Measurements from ENCODE around the gene DFFA. TPM values are rescaled to one million over a fixed set of nuclear protein-coding genes. Genes with fewer than 3 reads are reported as not detected.
A peak's percentile ranks its signal among the peaks of the same experiment; 100 is the strongest.

DFFA gene
- total RNA-seq, 3 donors from 2014 or later, result 19.7 to 22.8 (median 21.3) TPM

DNA sequence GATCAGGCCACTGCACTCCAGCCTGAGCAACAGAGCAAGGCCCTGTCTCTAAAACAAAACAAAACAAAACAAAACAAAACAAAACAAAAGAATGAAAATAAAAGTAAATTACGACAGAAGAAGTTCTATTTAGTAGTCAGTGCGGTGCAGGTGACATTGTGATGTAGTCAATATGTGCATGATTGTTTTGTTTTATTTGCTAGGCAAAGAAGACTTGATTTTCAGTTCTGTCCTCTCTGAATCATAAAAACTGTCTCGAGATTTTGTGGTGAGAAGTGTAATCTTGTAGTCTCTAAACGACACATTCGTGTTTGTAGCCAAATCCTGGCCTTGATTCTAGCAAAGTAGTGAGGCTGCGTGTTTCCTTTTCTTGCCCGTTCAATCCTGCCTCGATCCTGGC, 25.9 kb upstream of the DFFA start:
- intact Hi-C loops (cut with DNase I; ENCODE audit: low total_unique reads), result no loop called here
- Histone ChIP-seq H3K9me3 (no peaks in the 10 kb centered on the region), H3K27ac (no peak overlapping the region), H3K36me3 (no peaks in the 10 kb centered on the region), H3K4me1 (peaks cover 7 to 10% of the 10 kb centered on the region in 2 donors), H3K4me3 (no peak overlapping the region), H3K27me3 (no peaks in the 10 kb centered on the region)
- TF ChIP-seq POLR2A (IDR thresholded peaks at IDR 0.05), result no peak
- no peak for TF ChIP-seq POLR2AphosphoS5 (IDR thresholded peaks at IDR 0.05)
- TF ChIP-seq, protein P1, sequence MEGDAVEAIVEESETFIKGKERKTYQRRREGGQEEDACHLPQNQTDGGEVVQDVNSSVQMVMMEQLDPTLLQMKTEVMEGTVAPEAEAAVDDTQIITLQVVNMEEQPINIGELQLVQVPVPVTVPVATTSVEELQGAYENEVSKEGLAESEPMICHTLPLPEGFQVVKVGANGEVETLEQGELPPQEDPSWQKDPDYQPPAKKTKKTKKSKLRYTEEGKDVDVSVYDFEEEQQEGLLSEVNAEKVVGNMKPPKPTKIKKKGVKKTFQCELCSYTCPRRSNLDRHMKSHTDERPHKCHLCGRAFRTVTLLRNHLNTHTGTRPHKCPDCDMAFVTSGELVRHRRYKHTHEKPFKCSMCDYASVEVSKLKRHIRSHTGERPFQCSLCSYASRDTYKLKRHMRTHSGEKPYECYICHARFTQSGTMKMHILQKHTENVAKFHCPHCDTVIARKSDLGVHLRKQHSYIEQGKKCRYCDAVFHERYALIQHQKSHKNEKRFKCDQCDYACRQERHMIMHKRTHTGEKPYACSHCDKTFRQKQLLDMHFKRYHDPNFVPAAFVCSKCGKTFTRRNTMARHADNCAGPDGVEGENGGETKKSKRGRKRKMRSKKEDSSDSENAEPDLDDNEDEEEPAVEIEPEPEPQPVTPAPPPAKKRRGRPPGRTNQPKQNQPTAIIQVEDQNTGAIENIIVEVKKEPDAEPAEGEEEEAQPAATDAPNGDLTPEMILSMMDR (IDR thresholded peaks at IDR 0.05), result no peak
- no peak for DNase-seq (ENCODE audit: low spot score in 2 of 2)

DNA sequence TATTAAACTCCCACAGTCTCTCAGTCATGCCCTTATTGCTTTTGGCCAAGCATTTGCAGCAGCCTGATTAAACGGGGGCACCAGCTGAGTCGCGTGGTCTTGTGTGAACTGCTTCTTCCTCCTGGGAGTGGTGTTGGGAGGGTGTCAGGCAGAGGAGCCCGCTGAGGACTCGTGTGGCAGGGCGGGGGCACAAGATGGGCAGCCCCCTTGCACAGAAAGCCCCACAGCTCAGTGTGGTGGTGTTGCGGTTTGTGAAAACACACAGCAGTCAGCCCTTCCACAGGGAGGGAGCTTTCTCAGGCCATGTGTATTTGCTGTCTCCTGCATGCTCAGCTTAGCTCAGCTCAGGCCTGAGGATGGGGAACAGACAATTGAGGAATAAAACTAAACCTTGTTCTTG, 24.8 kb upstream of the DFFA start:
- H3K9me3 ChIP-seq, result no peaks in the 10 kb centered on the region
- no peak for TF ChIP-seq POLR2A (IDR thresholded peaks at IDR 0.05)
- TF ChIP-seq POLR2AphosphoS5 (IDR thresholded peaks at IDR 0.05), result no peak
- TF ChIP-seq, protein P1 (IDR thresholded peaks at IDR 0.05), result no peak
- H3K4me3 ChIP-seq, result no peak overlapping the region
- H3K27ac ChIP-seq, result peak overlapping the region in 1 of 2 donors; percentile 10
- intact Hi-C loops (cut with DNase I; ENCODE audit: low total_unique reads), result no loop called here
- H3K36me3 ChIP-seq, result no peaks in the 10 kb centered on the region
- no peaks in the 10 kb centered on the region for H3K27me3 ChIP-seq
- peaks cover 7 to 10% of the 10 kb centered on the region in 2 donors for H3K4me1 ChIP-seq
- DNase-seq (ENCODE audit: low spot score in 2 of 2), result no peak

DNA sequence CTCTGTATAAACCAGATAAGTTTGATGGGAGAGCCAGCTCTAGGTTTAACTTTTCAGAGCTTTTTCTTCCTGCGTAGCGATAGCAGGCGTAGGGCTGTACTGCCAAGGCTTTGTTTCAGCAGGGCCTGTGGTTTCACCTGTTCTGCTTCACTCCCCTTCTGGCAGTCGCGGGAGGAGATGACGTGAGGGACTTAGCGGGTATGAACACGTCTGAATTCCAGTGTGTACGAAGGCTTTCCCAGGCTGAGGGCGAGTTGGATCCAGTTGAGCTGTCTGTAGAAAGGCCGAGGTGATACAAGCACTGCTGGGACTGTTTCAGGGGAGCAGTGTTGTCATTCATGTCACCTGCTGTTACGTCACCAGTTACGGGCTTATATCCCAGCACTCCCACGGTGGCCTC, 23.6 kb upstream of the DFFA start:
- DNase-seq (ENCODE audit: low spot score in 2 of 2), result peak in 1 of 2 donors; percentile 93
- H3K9me3 ChIP-seq, result no peaks in the 10 kb centered on the region
- no peak overlapping the region for H3K4me3 ChIP-seq
- peaks cover 7 to 10% of the 10 kb centered on the region in 2 donors for H3K4me1 ChIP-seq
- TF ChIP-seq POLR2A (IDR thresholded peaks at IDR 0.05) (no peak), POLR2AphosphoS5 (IDR thresholded peaks at IDR 0.05) (peak in 1 of 3 donors; percentile 46)
- no peaks in the 10 kb centered on the region for H3K27me3 ChIP-seq
- no peaks in the 10 kb centered on the region for H3K36me3 ChIP-seq
- intact Hi-C loops (cut with DNase I; ENCODE audit: low total_unique reads), result no loop called here
- H3K27ac ChIP-seq, result peak overlapping the region; percentile 86

DNA sequence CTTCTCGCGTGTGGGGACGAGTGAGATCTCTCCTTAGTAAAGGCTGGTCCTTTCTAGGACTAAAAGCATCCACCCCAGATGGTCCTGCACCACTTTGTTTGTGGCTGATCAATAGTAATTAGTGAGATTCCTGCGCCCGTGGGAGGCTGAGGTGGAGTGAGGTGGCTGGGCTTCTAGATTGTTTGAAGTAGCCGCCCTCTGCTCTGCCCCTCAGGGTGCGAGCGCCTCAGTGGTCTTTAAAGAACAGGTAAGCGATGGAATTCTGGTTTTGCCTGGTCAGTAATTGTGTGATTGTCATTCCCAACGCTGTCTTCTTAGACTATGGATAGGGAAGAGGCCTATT, 23.1 kb upstream of the DFFA start:
- no peak for TF ChIP-seq POLR2AphosphoS5 (IDR thresholded peaks at IDR 0.05)
- TF ChIP-seq, protein P1 (IDR thresholded peaks at IDR 0.05), result no peak
- TF ChIP-seq POLR2A (IDR thresholded peaks at IDR 0.05), result no peak
- intact Hi-C loops (cut with DNase I; ENCODE audit: low total_unique reads), result no loop called here
- peak overlapping the region in 2 of 3 donors; percentile 26 to 55 for H3K4me3 ChIP-seq
- DNase-seq (ENCODE audit: low spot score in 2 of 2), result peak in 1 of 2 donors; percentile 42
- H3K27ac ChIP-seq, result peak overlapping the region; percentile 86
- peaks cover 7 to 10% of the 10 kb centered on the region in 2 donors for H3K4me1 ChIP-seq
- H3K9me3 ChIP-seq, result no peaks in the 10 kb centered on the region
- H3K27me3 ChIP-seq, result no peaks in the 10 kb centered on the region
- H3K36me3 ChIP-seq, result no peaks in the 10 kb centered on the region

DNA sequence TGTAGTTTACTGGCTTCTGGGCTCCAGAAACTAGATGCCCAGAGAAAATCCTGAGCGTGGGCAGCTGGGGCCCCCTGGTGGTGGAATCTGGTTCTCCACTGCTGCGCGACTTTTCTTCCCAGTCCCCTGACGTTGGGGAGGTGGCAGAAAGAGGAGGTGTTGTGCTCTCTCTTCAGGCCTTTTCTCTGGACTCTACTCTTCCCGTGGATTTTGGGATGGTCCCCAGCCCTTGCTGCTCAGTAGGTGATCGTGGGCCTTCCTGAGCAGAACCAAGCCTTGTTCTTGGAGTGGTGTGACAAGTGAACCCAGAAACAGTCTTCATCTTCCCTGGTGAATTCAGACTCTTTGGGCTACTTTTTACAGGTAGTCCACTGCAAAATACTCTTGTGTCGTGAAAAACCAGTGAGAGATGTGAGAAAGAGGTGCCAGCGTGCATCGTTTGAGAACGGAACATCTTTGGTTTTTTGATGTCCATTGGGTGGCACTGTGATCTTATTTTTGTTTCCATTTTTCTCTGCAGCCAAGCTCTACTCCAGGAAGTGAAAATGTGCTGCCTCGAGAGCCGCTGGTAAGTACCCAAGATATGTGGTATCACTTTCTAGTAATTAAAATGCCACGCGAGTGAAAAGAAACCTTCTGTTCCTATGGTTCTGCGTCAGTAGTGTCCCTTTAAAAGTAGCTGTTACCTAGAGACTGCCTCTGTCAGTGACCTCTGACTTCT, 22.6 kb upstream of the DFFA start:
- DNase-seq (ENCODE audit: low spot score in 2 of 2), result peak; percentile 57 to 86
- Histone ChIP-seq H3K27me3 (no peaks in the 10 kb centered on the region), H3K4me1 (peaks cover 7 to 10% of the 10 kb centered on the region in 2 donors), H3K27ac (peak overlapping the region; percentile 86), H3K9me3 (no peaks in the 10 kb centered on the region), H3K4me3 (peak overlapping the region; percentile 2 to 55 (median 26)), H3K36me3 (no peaks in the 10 kb centered on the region)
- intact Hi-C loops (cut with DNase I; ENCODE audit: low total_unique reads), result no loop called here
- no peak for TF ChIP-seq POLR2A (IDR thresholded peaks at IDR 0.05)
- TF ChIP-seq, protein P1 (IDR thresholded peaks at IDR 0.05), result peak; percentile 89 to 93 (median 91)
- TF ChIP-seq POLR2AphosphoS5 (IDR thresholded peaks at IDR 0.05), result peak in 1 of 3 donors; percentile 16

All from breast epithelium (tissue), 4 donors.